HG03442 (cell line): ENCODE measurements around the gene ATOH8.

Experiments used
- ATAC-seq: cut with Tn5 transposase; IDR thresholded peaks from one replicate; pipeline ENCODE4 v1.9.1; 2021; ENCODE audit warnings: mild to moderate bottlenecking, moderate library complexity; ENCODE audit not compliant: unreplicated experiment

ATOH8 gene

GRCh38 chr2:85796341-85797262 is 42.8 kb downstream of the ATOH8 start:
- ATAC-seq = no peak

- no peak for ATAC-seq
Observed at GRCh38 chr2:85797263-85797660, 43.5 kb downstream of the ATOH8 start.

- ATAC-seq = no peak
Observed at GRCh38 chr2:85797921-85798320, 44.1 kb downstream of the ATOH8 start.

GRCh38 chr2:85799215-85799956 is 45.6 kb downstream of the ATOH8 start:
- ATAC-seq = no peak

GRCh38 chr2:85800586-85800985 is 46.8 kb downstream of the ATOH8 start:
- no peak for ATAC-seq

GRCh38 chr2:85801871-85802270 is 48.1 kb downstream of the ATOH8 start:
- ATAC-seq = no peak

- ATAC-seq = no peak
Observed at GRCh38 chr2:85802354-85803103, 48.7 kb downstream of the ATOH8 start.

GRCh38 chr2:85803704-85804425 is 50.1 kb downstream of the ATOH8 start:
- no peak for ATAC-seq

GRCh38 chr2:85804583-85804982 is 50.8 kb downstream of the ATOH8 start:
- no peak for ATAC-seq

GRCh38 chr2:85806358-85807118 is 52.7 kb downstream of the ATOH8 start:
- no peak for ATAC-seq

GRCh38 chr2:85807756-85808155 is 54.0 kb downstream of the ATOH8 start:
- ATAC-seq = no peak

GRCh38 chr2:85810371-85811179 is 56.8 kb downstream of the ATOH8 start:
- no peak for ATAC-seq

GRCh38 chr2:85811180-85812093 is 57.6 kb downstream of the ATOH8 start:
- no peak for ATAC-seq

GRCh38 chr2:85812094-85812735 is 58.4 kb downstream of the ATOH8 start:
- ATAC-seq = no peak

GRCh38 chr2:85813211-85813981 is 59.6 kb downstream of the ATOH8 start:
- ATAC-seq = no peak

GRCh38 chr2:85813982-85814801 is 60.4 kb downstream of the ATOH8 start:
- peak; percentile 57 for ATAC-seq
